ENCODE measurements around the gene SLC25A47. TPM values are rescaled to one million over a fixed set of nuclear protein-coding genes. Genes with fewer than 3 reads are reported as not detected.

Gene SLC25A47
- total RNA-seq, 1 experiment from 2014 or later, result not detected

GRCh38 chr14:100330007-100330344, 6.8 kb downstream of the SLC25A47 start:
- H3K9me3 Mint-ChIP-seq, result no peaks in the 10 kb centered on the region
- TF ChIP-seq ZNF396 (CRISPR knock-in tag; IDR thresholded peaks at IDR 0.05; ENCODE audit: borderline replicate concordance), result no peak
- no peak for TF ChIP-seq AFF4 (CRISPR knock-in tag; IDR thresholded peaks at IDR 0.05; ENCODE audit: borderline replicate concordance)
- no peak for TF ChIP-seq PRDM15 (CRISPR knock-in tag; IDR thresholded peaks at IDR 0.05)
- TF ChIP-seq ZBTB21 (CRISPR knock-in tag; IDR thresholded peaks at IDR 0.05; ENCODE audit: borderline replicate concordance), result no peak
- TF ChIP-seq MAX (CRISPR knock-in tag; IDR thresholded peaks at IDR 0.05), result no peak
- TF ChIP-seq ZNF416 (CRISPR knock-in tag; IDR thresholded peaks at IDR 0.05), result no peak
- no peak for TF ChIP-seq USF2 (CRISPR knock-in tag; IDR thresholded peaks at IDR 0.05)
- TF ChIP-seq RORB (CRISPR knock-in tag; IDR thresholded peaks at IDR 0.05), result no peak
- TF ChIP-seq ELF4 (CRISPR knock-in tag; IDR thresholded peaks at IDR 0.05; ENCODE audit: low read depth), result no peak
- TF ChIP-seq JUN (CRISPR knock-in tag; IDR thresholded peaks at IDR 0.05), result no peak
- no peak for TF ChIP-seq ZNF671 (CRISPR knock-in tag; IDR thresholded peaks at IDR 0.05)
- TF ChIP-seq EMX1 (CRISPR knock-in tag; IDR thresholded peaks at IDR 0.05), result no peak
- TF ChIP-seq ZNF138 (CRISPR knock-in tag; conservative IDR thresholded peaks at IDR 0.05), result no peak
- no peak for TF ChIP-seq GRHL2 (CRISPR knock-in tag; IDR thresholded peaks at IDR 0.05; ENCODE audit: insufficient replicate concordance, severe bottlenecking)
- TF ChIP-seq ZNF532 (CRISPR knock-in tag; IDR thresholded peaks at IDR 0.05; ENCODE audit: borderline replicate concordance), result no peak
- TF ChIP-seq ZSCAN18 (CRISPR knock-in tag; IDR thresholded peaks at IDR 0.05), result no peak
- no peak for TF ChIP-seq ATF1 (CRISPR knock-in tag; IDR thresholded peaks at IDR 0.05)
- TF ChIP-seq MYBL2 (CRISPR knock-in tag; IDR thresholded peaks at IDR 0.05), result no peak
- no peak for TF ChIP-seq GABPB1 (CRISPR knock-in tag; IDR thresholded peaks at IDR 0.05)
- ChIA-PET POLR2A (interaction anchor here (0.6 kb wide), 1 partner anchor 25 kb away, joined by 3 read pairs; no protein-coding TSS in a partner anchor), CTCF (interaction anchor here (0.5 to 1.3 kb wide), 6 partner anchors 11 to 48 kb away, joined by 3 to 6 read pairs (median 4); no protein-coding TSS in a partner anchor)
- H3K27ac Mint-ChIP-seq, result no peak overlapping the region
- no peak overlapping the region for H3K4me3 Mint-ChIP-seq
- no peaks in the 10 kb centered on the region for H3K27me3 Mint-ChIP-seq (ENCODE audit: low read depth)
- peaks cover 6% of the 10 kb centered on the region; the same call in 1 of the 2 replicates for H3K36me3 Mint-ChIP-seq
- no peak for ATAC-seq
- H3K4me1 Mint-ChIP-seq, result no peaks in the 10 kb centered on the region
- DNase-seq (ENCODE audit: low spot score), result no peak
